GM12873 (cell line): ENCODE data around the gene XPC.

Source experiments
- CTCF ChIP-seq: IDR thresholded peaks from 2 replicates; pipeline ENCODE4 v1.5.1; 2012; ENCODE audit warnings: low read depth, mild to moderate bottlenecking, moderate library complexity, low read length, control low read depth; ENCODE audit not compliant: insufficient read depth; ENCODE audit errors: missing control alignments

The XPC gene

GRCh38 chr3:14194865-14195264 is 16.5 kb upstream of the XPC start:
- no peak for TF ChIP-seq CTCF

GRCh38 chr3:14188041-14188754 is 9.8 kb upstream of the XPC start:
- TF ChIP-seq CTCF: no peak

GRCh38 chr3:14186854-14187458 is 8.6 kb upstream of the XPC start:
- no peak for TF ChIP-seq CTCF

GRCh38 chr3:14183015-14183577 is 4.7 kb upstream of the XPC start:
- no peak for TF ChIP-seq CTCF

- no peak for TF ChIP-seq CTCF
These were observed 2.9 kb upstream of the XPC start for GRCh38 chr3:14181253-14181652.

- TF ChIP-seq CTCF: no peak
These were observed 1.4 kb upstream of the XPC start for GRCh38 chr3:14179795-14180194.

- TF ChIP-seq CTCF: no peak
These were observed 689 bp upstream of the XPC start for GRCh38 chr3:14179114-14179465.
